K562 (cell line): Measurements from ENCODE around the gene CLHC1. TPM values are rescaled to one million over a fixed set of nuclear protein-coding genes. Genes with fewer than 3 reads are reported as not detected.

ENCODE experiments used
- CBX1 ChIP-seq: sonication (generic); IDR thresholded peaks from 2 replicates; pipeline ENCODE4 v1.6.1; 2016; ENCODE audit warnings: antibody characterized with exemption, low read depth, mild to moderate bottlenecking
- E2F1 ChIP-seq: sonication (generic); formaldehyde crosslinking; IDR thresholded peaks from 2 replicates; pipeline ENCODE4 v1.8.1; 2023; ENCODE audit warnings: mild to moderate bottlenecking, missing genetic modification reagents, moderate library complexity
- ESRRA ChIP-seq: fragments of 450-650 bp; IDR thresholded peaks from 2 replicates; pipeline ENCODE4 v1.6.1; 2014; ENCODE audit warnings: low read depth, mild to moderate bottlenecking, moderate library complexity, borderline replicate concordance
- ETV1 ChIP-seq: fragments of 450-650 bp; conservative IDR thresholded peaks from 2 replicates; pipeline ENCODE4 v1.6.1; 2016; ENCODE audit warnings: missing genetic modification characterization, control low read depth, low read depth, missing compliant biosample characterization
- GABPB1 ChIP-seq: sonication (generic); formaldehyde crosslinking; IDR thresholded peaks from 2 replicates; pipeline ENCODE4 v1.8.0; 2022; ENCODE audit warnings: mild to moderate bottlenecking, missing genetic modification reagents
- HMGXB4 ChIP-seq: sonication (generic); formaldehyde crosslinking; IDR thresholded peaks from 2 replicates; pipeline ENCODE4 v1.8.1; 2023; ENCODE audit warnings: mild to moderate bottlenecking, missing genetic modification reagents
- MXI1 ChIP-seq: IDR thresholded peaks from 2 replicates; pipeline ENCODE4 v1.6.1; 2011; ENCODE audit warnings: low read depth, mild to moderate bottlenecking, improper control_type of control experiment, low read length
- OTX1 ChIP-seq: fragments of 450-650 bp; formaldehyde crosslinking; IDR thresholded peaks from 2 replicates; pipeline ENCODE4 v1.4.0; 2022; ENCODE audit warnings: mild to moderate bottlenecking
- RAD21 ChIP-seq, 2 experiments: fragments of 250-450 bp in 1 of 2; fragments of 450-650 bp in 1 of 2; sonication (Bioruptor Pico) in 1 of 2; formaldehyde crosslinking in 1 of 2; IDR thresholded peaks in 1 of 2; conservative IDR thresholded peaks in 1 of 2; 2 replicates each; pipeline versions ENCODE4 v1.4.0 to v1.8.0; 2020 to 2022; ENCODE audit warnings: mild to moderate bottlenecking in 2 of 2, moderate library complexity in 1 of 2
- RBM25 ChIP-seq: fragments of 200-400 bp; formaldehyde crosslinking; IDR thresholded peaks from 2 replicates; pipeline ENCODE4 v1.6.1; 2018; ENCODE audit warnings: low read length, low read depth, moderate library complexity; ENCODE audit not compliant: severe bottlenecking
- REST ChIP-seq, 2 experiments: fragments of 450-650 bp; formaldehyde crosslinking in 1 of 2; IDR thresholded peaks; 2 replicates each; pipeline versions ENCODE4 v1.4.0 to v1.6.1; 2014 to 2020; ENCODE audit warnings: mild to moderate bottlenecking in 2 of 2, borderline replicate concordance in 1 of 2, low read depth in 1 of 2
- TCF7L2 ChIP-seq: fragments of 150-350 bp; IDR thresholded peaks from 2 replicates; pipeline ENCODE4 v1.6.1; 2016; ENCODE audit warnings: low read depth, mild to moderate bottlenecking, low read length, moderate library complexity
- TOE1 ChIP-seq, 2 experiments: fragments of 450-650 bp in 1 of 2; sonication (generic) in 1 of 2; formaldehyde crosslinking in 1 of 2; IDR thresholded peaks; 2 replicates each; pipeline versions ENCODE4 v1.7.1 to v1.8.0; 2016 to 2022; ENCODE audit warnings: borderline replicate concordance in 2 of 2, mild to moderate bottlenecking in 2 of 2, antibody characterized with exemption in 1 of 2, inconsistent platforms in 1 of 2, low read depth in 1 of 2, missing genetic modification reagents in 1 of 2, moderate library complexity in 1 of 2
- polyA plus RNA-seq, 8 experiments: library from polyadenylated mRNA; depleted of rRNA in 4 of 8; stranded (reverse) in 5 of 8; unstranded in 3 of 8; fragments of >200 nt; fragmentation: Nextera tagmentation in 2 of 8; fragmentation: Illumina TruSeq in 1 of 8; extraction: Ambion mirVana in 2 of 8; extraction: Trizol in 1 of 8; gene quantifications; 2 replicates each; pipeline versions ENCODE4 v1.2.1 to v1.2.3, GENCODE V29; 2011 to 2014; ENCODE audit warnings: inconsistent platforms in 1 of 8, missing spikeins in 1 of 8
- total RNA-seq, 7 experiments: library from RNA; depleted of rRNA in 6 of 7; stranded (reverse); fragments of >200 nt in 6 of 7; fragmentation: Illumina TruSeq in 2 of 7; extraction: Trizol in 2 of 7; gene quantifications; 2 replicates each; pipeline versions ENCODE4 v1.2.1 to v1.2.3, GENCODE V29; 2011 to 2021; ENCODE audit warnings: low replicate concordance in 1 of 7

The CLHC1 gene
- total and polyA plus RNA-seq, 9 of the 15 experiments (the other 6 are each of a cell fraction or from before 2014, with no cell fraction given) = 3.7 to 14.3 (median 8.6) TPM

DNA sequence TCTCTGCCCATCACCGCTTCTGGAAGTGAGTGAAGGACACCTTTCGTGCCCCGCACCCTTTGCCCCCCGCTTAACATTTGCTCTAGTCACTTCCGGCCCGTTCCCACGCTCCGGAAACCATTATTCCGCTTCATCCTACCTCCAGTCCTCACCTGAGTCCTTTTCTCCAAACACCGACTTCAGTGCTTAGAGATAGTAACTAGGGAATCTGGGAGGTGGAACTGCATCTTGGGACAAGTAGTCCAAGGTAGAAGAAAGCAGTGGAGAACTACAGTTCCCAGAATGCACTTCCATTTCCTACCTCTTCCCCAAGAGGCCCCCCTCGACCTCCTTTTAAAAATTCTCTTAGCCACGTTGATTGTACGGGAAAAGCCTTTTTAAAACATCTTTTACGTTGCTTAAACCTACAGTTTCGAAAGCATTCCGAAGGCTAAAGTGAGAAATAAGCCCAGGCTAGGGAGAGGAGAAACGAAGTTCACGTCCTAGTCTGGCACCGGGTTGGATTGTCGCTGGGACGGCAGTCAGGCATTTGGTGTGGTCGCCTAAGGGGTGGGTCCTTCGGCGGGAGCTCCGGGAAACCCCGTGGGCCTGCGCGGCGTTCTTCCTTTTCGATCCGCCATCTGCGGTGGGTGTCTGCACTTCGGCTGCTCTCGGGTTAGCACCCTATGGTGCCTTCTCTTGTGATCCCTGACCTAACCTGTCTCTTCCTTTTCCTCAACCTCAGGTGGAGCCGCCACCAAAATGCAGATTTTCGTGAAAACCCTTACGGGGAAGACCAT lies at the start of gene CLHC1, which contains the start of gene RPS27A (continued):
- TF ChIP-seq E2F1 (CRISPR knock-in tag) (peak; percentile 29), OTX1 (CRISPR knock-in tag) (peak; percentile 29; the same call in 1 of the 2 replicates), CBX1 (no peak), GABPB1 (CRISPR knock-in tag) (peak; percentile 65), REST (IDR thresholded peaks at IDR 0.05; ENCODE audit: borderline replicate concordance) (no peak), REST (CRISPR knock-in tag; IDR thresholded peaks at IDR 0.05; ENCODE audit: low read depth) (0 out of 2 replicates have a peak, but pooled peaks have one; percentile 13), HMGXB4 (CRISPR knock-in tag) (0 out of 2 replicates have a peak, but pooled peaks have one; percentile 60), ETV1 (tag) (peak; percentile 63), RAD21 (CRISPR knock-in tag; conservative IDR thresholded peaks at IDR 0.05 in 1 of 2, IDR thresholded peaks at IDR 0.05 in 1 of 2) (0 out of 4 replicates have a peak, but pooled peaks have one; percentile 3 to 4), MXI1 (peak; percentile 75), RBM25 (peak; percentile 20), TCF7L2 (no peak), TOE1 (IDR thresholded peaks at IDR 0.05; ENCODE audit: borderline replicate concordance) (peak; percentile 60; the same call in 1 of the 2 replicates), TOE1 (CRISPR knock-in tag; IDR thresholded peaks at IDR 0.05; ENCODE audit: borderline replicate concordance, low read depth) (no peak), ESRRA (peak; percentile 23; the same call in 1 of the 2 replicates)
